Fibroblast of lung (primary cell): ENCODE data around the gene ZDHHC1. TPM values are rescaled to one million over a fixed set of nuclear protein-coding genes. Genes with fewer than 3 reads are reported as not detected.

Experiments
- DNase-seq, 2 donors: peaks; one replicate each; pipeline versions ENCODE4 v3.0.0 to v3.0.0-alpha.2; 2010; ENCODE audit warnings: low read depth in 2 of 2
- H2AFZ ChIP-seq: 2 replicates; pipeline ENCODE4 v1.5.1; 2012; ENCODE audit warnings: low read length, control low read depth, inconsistent platforms
- H3K27ac ChIP-seq: 2 replicates; pipeline ENCODE4 v1.5.1; 2011; ENCODE audit warnings: low read length, control low read depth; ENCODE audit not compliant: insufficient read depth
- H3K27me3 ChIP-seq: 2 replicates; pipeline ENCODE4 v1.5.1; 2011; ENCODE audit warnings: mild to moderate bottlenecking, low read length; ENCODE audit not compliant: control insufficient read depth, insufficient read depth
- H3K36me3 ChIP-seq: 2 replicates; pipeline ENCODE4 v1.5.1; 2011; ENCODE audit warnings: low read length; ENCODE audit not compliant: control insufficient read depth, insufficient read depth
- H3K4me1 ChIP-seq: 2 replicates; pipeline ENCODE4 v1.5.1; 2011; ENCODE audit warnings: low read length; ENCODE audit not compliant: control insufficient read depth, insufficient read depth; ENCODE audit errors: extremely low read depth
- H3K4me2 ChIP-seq: 2 replicates; pipeline ENCODE4 v1.5.1; 2011; ENCODE audit warnings: low read length, control low read depth; ENCODE audit not compliant: insufficient read depth; ENCODE audit errors: extremely low read depth
- H3K4me3 ChIP-seq, 4 experiments: fragments of 200-600 bp in 1 of 4; sonication (generic) in 1 of 4; replicated peaks in 1 of 4; 2 replicates each; pipeline ENCODE4 v1.5.1; 2011 to 2016; ENCODE audit warnings: low read length in 4 of 4, low read depth in 3 of 4, mild to moderate bottlenecking in 3 of 4, control low read depth in 2 of 4, inconsistent platforms in 1 of 4, mixed read lengths in 1 of 4; ENCODE audit not compliant: insufficient read depth in 1 of 4; ENCODE audit errors: control extremely low read depth in 1 of 4
- H3K79me2 ChIP-seq: 2 replicates; pipeline ENCODE4 v1.5.1; 2012; ENCODE audit warnings: mild to moderate bottlenecking, low read length, inconsistent platforms; ENCODE audit not compliant: control insufficient read depth, insufficient read depth
- H3K9ac ChIP-seq: 2 replicates; pipeline ENCODE4 v1.5.1; 2011; ENCODE audit warnings: mild to moderate bottlenecking, low read length, control low read depth; ENCODE audit not compliant: insufficient read depth
- H3K9me3 ChIP-seq: 2 replicates; pipeline ENCODE4 v1.5.1; 2012; ENCODE audit warnings: low read depth, low read length; ENCODE audit not compliant: control insufficient read depth, insufficient read depth
- H4K20me1 ChIP-seq: 2 replicates; pipeline ENCODE4 v1.5.1; 2011; ENCODE audit warnings: low read length; ENCODE audit not compliant: control insufficient read depth, insufficient read depth; ENCODE audit errors: extremely low read depth
- CTCF ChIP-seq, 2 donors: IDR thresholded peaks in 1 of 2; conservative IDR thresholded peaks in 1 of 2; 1 replicate in 1 of 2; 2 replicates in 1 of 2; pipeline ENCODE4 v1.5.1; 2011 to 2012; ENCODE audit warnings: low read length in 2 of 2, control low read depth in 1 of 2, inconsistent platforms in 1 of 2, low read depth in 1 of 2, mild to moderate bottlenecking in 1 of 2
- EZH2 ChIP-seq: IDR thresholded peaks from 2 replicates; pipeline ENCODE4 v1.5.1; 2012; ENCODE audit warnings: low read length, control low read depth, mild to moderate bottlenecking; ENCODE audit errors: missing control alignments
- polyA plus RNA-seq, 2 donors: library from polyadenylated mRNA; depleted of rRNA in 1 of 2; stranded (reverse) in 1 of 2; unstranded in 1 of 2; fragments of >200 nt; gene quantifications; 2 replicates each; pipeline ENCODE4 v1.2.1, GENCODE V29; 2011 to 2012; ENCODE audit warnings: missing spikeins in 1 of 2
- total RNA-seq: library from RNA; depleted of rRNA; stranded (reverse); fragments of >200 nt; gene quantifications from 2 replicates; pipeline ENCODE4 v1.2.1, GENCODE V29; 2014

The ZDHHC1 gene
- total and polyA plus RNA-seq, 2 donors (not counting 1 experiment from before 2014, with no cell fraction given) = 2.7 to 6.4 TPM

- Histone ChIP-seq H3K4me2 (no peak overlapping the region), H3K9me3 (no peaks in the 10 kb centered on the region), H3K27me3 (no peaks in the 10 kb centered on the region), H3K36me3 (peaks cover 2% of the 10 kb centered on the region), H3K27ac (no peak overlapping the region), H2AFZ (no peak overlapping the region), H3K9ac (no peak overlapping the region), H4K20me1 (no peaks in the 10 kb centered on the region), H3K4me3 (no peak overlapping the region), H3K4me1 (peaks cover 18% of the 10 kb centered on the region), H3K79me2 (peaks cover 38% of the 10 kb centered on the region)
- no peak for TF ChIP-seq CTCF (conservative IDR thresholded peaks at IDR 0.05 in 1 of 2, IDR thresholded peaks at IDR 0.05 in 1 of 2; ENCODE audit: low read depth in 1 of 2, low read length in 2 of 2)
- no peak for TF ChIP-seq EZH2
- no peak for DNase-seq
These were observed 46.8 kb upstream of the ZDHHC1 start for GRCh38 chr16:67463059-67463458.

GRCh38 chr16:67462279-67462655, 46.0 kb upstream of the ZDHHC1 start:
- Histone ChIP-seq H3K4me3 (no peak overlapping the region), H2AFZ (no peak overlapping the region), H3K27ac (no peak overlapping the region), H3K9ac (no peak overlapping the region), H3K79me2 (peaks cover 37% of the 10 kb centered on the region), H3K36me3 (peaks cover 2% of the 10 kb centered on the region), H3K4me1 (peaks cover 18% of the 10 kb centered on the region), H4K20me1 (no peaks in the 10 kb centered on the region), H3K4me2 (no peak overlapping the region), H3K9me3 (no peaks in the 10 kb centered on the region), H3K27me3 (no peaks in the 10 kb centered on the region)
- TF ChIP-seq CTCF (conservative IDR thresholded peaks at IDR 0.05 in 1 of 2, IDR thresholded peaks at IDR 0.05 in 1 of 2; ENCODE audit: low read depth in 1 of 2, low read length in 2 of 2) (no peak), EZH2 (no peak)
- DNase-seq = peak in 1 of 2 donors; percentile 25

GRCh38 chr16:67461600-67462278, 45.5 kb upstream of the ZDHHC1 start:
- no peak for TF ChIP-seq EZH2
- no peak for TF ChIP-seq CTCF (conservative IDR thresholded peaks at IDR 0.05 in 1 of 2, IDR thresholded peaks at IDR 0.05 in 1 of 2; ENCODE audit: low read depth in 1 of 2, low read length in 2 of 2)
- no peaks in the 10 kb centered on the region for H3K27me3 ChIP-seq
- H3K27ac ChIP-seq = no peak overlapping the region
- no peak overlapping the region for H3K4me3 ChIP-seq
- no peak overlapping the region for H3K4me2 ChIP-seq
- H3K36me3 ChIP-seq = peaks cover 2% of the 10 kb centered on the region
- no peak overlapping the region for H2AFZ ChIP-seq
- no peak overlapping the region for H3K9ac ChIP-seq
- no peaks in the 10 kb centered on the region for H3K9me3 ChIP-seq
- H3K4me1 ChIP-seq = peaks cover 22% of the 10 kb centered on the region
- H4K20me1 ChIP-seq = no peaks in the 10 kb centered on the region
- H3K79me2 ChIP-seq = peaks cover 35% of the 10 kb centered on the region
- DNase-seq = no peak
